GM19099 (cell line): ENCODE results near the gene ANKRD44.

ENCODE experiments used
- POLR2A ChIP-seq: IDR thresholded peaks from 3 replicates; pipeline ENCODE4 v1.6.1; 2011; ENCODE audit warnings: low read depth; ENCODE audit not compliant: insufficient read length; ENCODE audit errors: extremely low read depth

Gene ANKRD44

GRCh38 chr2:197215748-197216360 lies 94.7 kb downstream of the ANKRD44 start:
- no peak for TF ChIP-seq POLR2A

- peak; percentile 48 for TF ChIP-seq POLR2A
Measured at GRCh38 chr2:197212344-197213262, 98.0 kb downstream of the ANKRD44 start.

GRCh38 chr2:197211881-197212342 lies 98.7 kb downstream of the ANKRD44 start:
- TF ChIP-seq POLR2A, result peak; percentile 34

GRCh38 chr2:197210430-197210829 lies 100.2 kb downstream of the ANKRD44 start:
- TF ChIP-seq POLR2A, result no peak

GRCh38 chr2:197209742-197210408 lies 100.7 kb downstream of the ANKRD44 start:
- no peak for TF ChIP-seq POLR2A

GRCh38 chr2:197209246-197209645 lies 101.3 kb downstream of the ANKRD44 start:
- no peak for TF ChIP-seq POLR2A

GRCh38 chr2:197208841-197209240 lies 101.7 kb downstream of the ANKRD44 start:
- no peak for TF ChIP-seq POLR2A

- TF ChIP-seq POLR2A, result no peak
Measured at GRCh38 chr2:197208024-197208423, 102.6 kb downstream of the ANKRD44 start.

- no peak for TF ChIP-seq POLR2A
Measured at GRCh38 chr2:197207598-197207997, 103.0 kb downstream of the ANKRD44 start.

GRCh38 chr2:197207106-197207505 lies 103.5 kb downstream of the ANKRD44 start:
- TF ChIP-seq POLR2A, result no peak

- TF ChIP-seq POLR2A, result peak; percentile 51
Measured at GRCh38 chr2:197205585-197206215, 104.9 kb downstream of the ANKRD44 start.

- no peak for TF ChIP-seq POLR2A
Measured at GRCh38 chr2:197204519-197205250, 105.9 kb downstream of the ANKRD44 start.

GRCh38 chr2:197201874-197202273 lies 108.7 kb downstream of the ANKRD44 start:
- TF ChIP-seq POLR2A, result no peak

- no peak for TF ChIP-seq POLR2A
Measured at GRCh38 chr2:197200762-197201058, 109.9 kb downstream of the ANKRD44 start.
